B cell (primary cell): ENCODE results near the gene SEC14L1.

Experiments used
- CTCF ChIP-seq: fragments of 200-600 bp; IDR thresholded peaks from one replicate; pipeline ENCODE4 v1.8.0; 2022; ENCODE audit warnings: antibody characterized with exemption, mild to moderate bottlenecking
- EZH2 ChIP-seq: IDR thresholded peaks from 2 replicates; pipeline ENCODE4 v1.6.1; 2012; ENCODE audit warnings: borderline replicate concordance, low read depth, mild to moderate bottlenecking, moderate library complexity, low read length; ENCODE audit not compliant: insufficient read depth, poor library complexity, severe bottlenecking

- TF ChIP-seq EZH2 (no peak), CTCF (no peak)
Observed at GRCh38 chr17:77191244-77191643, 50.5 kb downstream of the SEC14L1 start.
